Measurements from ENCODE around the gene PIH1D1. TPM values are rescaled to one million over a fixed set of nuclear protein-coding genes. Genes with fewer than 3 reads are reported as not detected.
"Not testable (repeated sequence)": the region's sequence is repeated elsewhere in the genome, so short reads cannot be mapped to it uniquely, and the experiment has no call there.

Gene PIH1D1
- total RNA-seq, 1 donor from 2014 or later, result 47.4 TPM

DNA sequence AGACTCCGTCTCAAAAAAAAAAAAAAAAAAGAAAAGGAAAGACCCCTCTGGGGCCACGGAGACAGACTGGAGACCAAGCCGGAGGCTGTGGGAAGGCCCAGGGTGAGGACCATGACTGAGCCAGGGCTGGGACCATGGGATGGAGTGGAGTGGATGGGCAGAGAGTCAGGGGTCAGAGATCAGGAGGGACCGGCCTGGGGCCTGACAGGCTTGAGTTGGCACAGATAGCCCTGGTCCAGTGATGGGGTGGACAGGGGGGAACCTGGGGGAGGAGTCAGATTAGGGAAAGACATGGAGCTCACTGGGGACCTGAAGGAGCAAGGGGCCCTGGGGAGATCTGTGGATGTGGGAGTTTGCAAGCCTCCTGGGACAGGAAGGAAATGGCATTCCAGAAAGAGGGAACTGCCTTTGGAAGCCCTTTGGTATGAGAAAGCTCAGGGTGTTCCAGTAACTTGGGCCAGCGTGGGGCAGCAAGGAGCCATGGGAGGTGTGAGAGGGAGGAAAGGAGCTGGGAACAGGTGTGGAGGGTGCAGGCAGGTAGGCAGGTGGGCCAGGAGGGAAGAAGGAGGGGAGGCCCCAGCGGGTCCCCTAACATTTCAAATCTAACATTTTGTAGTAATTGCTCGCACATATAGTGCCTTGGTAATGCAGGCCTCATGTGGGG is 29.5 kb upstream of the PIH1D1 start:
- no peak for DNase-seq (ENCODE audit: low spot score)

DNA sequence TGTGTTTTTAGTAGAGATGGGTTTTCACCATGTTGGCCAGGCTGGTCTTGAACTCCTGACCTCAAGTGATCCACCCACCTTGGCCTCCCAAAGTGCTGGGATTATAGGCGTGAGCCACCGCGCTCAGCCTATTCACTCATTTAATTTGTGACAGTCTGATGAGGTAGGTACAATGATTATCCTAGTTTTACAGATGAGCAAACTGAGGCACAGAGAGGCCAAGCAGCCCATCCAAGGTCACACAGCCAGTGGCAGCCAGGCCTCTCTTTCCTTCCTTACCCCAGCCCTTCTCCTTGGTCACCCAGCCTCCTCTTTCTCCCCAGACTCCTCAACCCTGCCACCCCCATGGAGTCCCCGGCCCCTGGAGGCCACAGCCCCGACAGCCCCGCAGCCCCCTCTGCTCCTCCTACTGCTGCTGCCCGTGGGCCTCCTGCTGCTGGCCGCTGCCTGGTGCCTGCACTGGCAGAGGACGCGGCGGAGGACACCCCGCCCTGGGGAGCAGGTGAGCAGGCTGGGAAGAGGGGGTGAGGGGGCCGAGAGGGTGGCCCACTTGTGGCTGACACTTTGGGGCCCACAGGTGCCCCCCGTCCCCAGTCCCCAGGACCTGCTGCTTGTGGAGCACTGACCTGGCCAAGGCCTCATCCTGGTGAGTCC is 28.5 kb upstream of the PIH1D1 start:
- DNase-seq (ENCODE audit: low spot score), result no peak

DNA sequence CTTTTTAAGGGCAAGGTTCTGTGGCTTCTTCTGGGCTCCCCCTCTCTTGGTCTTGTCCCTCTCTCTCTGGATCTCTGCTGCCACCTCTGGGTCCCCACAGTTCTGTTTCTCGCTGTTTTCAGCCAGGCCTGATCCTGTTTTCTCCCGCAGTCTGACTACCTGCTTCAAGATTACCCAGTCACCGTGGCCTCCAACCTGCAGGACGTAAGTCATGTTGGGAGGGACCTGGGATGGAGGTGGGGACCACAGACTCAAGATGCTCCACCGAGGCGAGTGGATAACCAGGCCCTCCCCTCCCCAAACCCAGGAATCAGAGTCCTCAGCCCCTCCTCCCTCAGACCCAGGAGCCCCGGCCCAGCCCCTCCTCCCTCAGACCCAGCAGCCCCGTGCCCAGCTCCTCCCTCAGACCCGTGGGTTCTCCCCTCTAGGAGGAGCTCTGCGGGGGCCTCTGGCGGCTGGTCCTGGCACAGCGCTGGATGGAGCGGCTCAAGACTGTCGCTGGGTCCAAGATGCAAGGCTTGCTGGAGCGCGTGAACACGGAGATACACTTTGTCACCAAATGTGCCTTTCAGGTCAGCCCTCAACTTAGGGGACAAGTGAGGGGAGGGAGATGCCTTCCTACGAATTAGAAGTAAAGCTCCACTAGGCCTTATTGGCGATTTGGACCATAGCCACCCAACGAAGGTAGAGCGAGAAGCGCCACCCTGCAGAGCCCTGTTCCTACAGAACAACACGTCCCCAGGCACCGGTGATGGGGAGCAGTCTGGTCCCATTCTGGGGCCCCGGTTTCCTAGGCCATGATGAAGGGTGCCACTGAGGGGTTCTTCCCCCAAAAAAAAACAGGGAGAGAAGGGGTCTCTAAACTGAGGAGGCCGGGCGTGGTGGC is 24.6 kb upstream of the PIH1D1 start:
- no peak for DNase-seq (ENCODE audit: low spot score)

DNA sequence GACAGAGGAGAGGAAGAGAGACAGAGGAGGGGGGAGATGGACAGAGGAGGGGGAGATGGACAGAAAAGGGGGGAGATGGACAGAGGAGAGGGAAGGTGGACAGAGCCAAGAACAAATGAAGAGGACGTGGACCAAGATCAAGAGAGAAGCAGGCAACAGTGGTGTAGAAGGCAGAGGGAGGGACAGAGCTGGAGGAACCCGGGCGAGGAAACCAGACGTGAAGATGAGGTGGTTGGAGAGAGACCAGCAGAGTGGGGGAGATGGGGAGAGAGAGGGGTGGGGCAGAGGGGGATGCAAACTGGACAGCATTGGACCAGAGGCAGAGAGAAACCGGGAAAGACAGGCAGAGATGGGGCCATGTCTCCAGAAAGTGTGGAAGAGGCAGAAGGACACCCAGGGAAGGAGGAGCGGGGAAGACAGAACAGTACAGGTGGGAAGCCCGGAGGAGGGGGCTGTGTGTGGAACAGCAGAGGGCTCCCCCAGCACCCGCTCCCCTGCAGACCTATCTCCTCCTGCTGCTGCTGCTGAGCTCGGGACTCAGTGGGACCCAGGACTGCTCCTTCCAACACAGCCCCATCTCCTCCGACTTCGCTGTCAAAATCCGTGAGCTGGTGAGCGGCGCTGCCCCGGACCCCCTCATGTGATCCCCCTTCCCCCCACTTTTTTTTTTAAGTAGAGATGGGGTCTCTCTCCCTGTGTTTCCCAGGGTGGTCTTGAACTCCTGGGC is 23.7 kb upstream of the PIH1D1 start:
- DNase-seq (ENCODE audit: low spot score), result no peak

DNA sequence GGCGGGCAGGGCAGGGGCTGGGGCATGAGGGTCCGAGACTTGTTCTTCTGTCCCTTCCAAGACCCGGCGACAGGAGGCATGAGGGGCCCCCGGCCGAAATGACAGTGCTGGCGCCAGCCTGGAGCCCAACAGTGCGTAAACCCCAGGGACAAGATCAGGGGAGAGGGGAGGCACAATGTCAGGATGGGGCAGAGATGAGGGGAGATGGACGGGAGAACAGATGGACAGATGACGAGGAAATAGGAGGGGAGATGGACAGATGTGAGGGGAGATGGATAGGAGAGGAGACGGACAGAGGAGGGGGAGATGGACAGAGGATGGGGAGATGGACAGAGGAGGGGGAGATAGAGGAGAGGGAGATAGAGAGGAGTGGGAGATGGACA is 22.9 kb upstream of the PIH1D1 start:
- DNase-seq (ENCODE audit: low spot score), result no peak

DNA sequence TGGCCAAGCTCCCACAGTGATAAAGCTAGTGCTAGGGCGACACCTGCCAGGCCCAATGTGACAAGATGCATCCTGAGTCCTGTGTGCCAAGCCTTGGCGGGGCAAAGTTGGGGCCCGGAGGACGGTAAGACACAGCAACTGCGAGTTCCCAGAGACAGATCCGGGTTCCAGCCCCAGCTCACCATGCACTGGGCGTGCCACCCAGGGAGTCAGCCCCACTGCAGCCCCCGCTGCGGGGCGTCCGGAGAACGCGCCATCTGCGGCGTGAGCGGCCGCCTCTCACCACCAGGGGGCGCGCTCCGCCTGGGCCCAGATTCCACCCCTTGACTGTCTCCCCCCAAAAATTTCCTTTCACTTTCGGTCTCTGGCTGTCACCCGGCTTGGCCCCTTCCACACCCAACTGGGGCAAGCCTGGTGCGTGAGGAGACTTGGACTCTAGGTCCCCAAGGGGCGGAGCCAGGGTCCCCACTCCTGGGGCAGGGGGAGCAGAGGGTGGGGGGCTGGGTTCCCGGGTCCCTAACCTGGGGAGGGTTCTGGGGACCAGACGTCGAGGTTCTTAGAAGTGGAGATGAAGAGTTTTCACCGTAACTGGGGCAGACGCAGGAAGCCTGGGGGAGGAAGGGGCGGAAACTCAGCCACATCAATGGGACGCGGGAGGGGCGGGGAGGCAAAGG is 22.4 kb upstream of the PIH1D1 start, which contains the start of gene FLT3LG:
TSS of gene FLT3LG (plus strand) at position 348 of the 674 bp plus-strand sequence. CDS start 425 bp downstream, outside the sequence.
- peak; percentile 82 for DNase-seq (ENCODE audit: low spot score)

DNA sequence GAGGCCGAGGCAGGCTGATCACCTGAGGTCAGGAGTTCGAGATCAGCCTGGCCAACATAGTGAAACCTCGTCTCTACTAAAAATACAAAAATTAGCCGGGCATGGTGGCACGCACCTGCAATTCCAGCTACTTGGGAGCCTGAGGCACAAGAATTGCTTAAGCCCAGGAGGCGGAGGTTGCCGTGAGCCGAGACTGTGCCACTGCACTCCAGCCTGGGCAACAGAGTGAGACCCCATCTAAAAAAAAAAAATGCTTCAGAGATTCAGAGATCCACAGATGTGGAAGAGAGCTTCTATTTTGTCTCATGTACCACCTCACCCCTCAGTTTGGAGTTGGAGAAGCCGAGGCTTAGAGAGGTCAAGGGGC is 21.9 kb upstream of the PIH1D1 start:
- DNase-seq (ENCODE audit: low spot score), result not testable (repeated sequence)

DNA sequence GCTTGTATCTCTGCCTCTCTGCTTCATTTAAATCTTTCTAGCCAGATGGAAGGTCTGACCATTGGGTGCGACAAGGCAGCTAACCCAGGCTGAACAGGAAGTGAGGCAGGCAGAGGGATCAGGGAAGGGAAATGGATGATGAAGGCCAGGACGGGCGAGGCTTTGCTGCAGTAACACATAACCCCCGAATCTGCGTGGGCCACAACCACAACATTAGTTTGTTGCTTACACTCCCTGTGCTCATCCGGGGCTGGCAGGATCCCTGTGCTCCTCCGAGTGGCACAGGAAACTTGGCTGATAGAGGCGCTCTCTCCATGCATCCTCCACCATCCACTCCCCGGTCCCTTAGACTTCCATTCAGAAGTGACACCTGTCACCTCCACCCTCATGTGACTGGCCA is 21.3 kb upstream of the PIH1D1 start:
- no peak for DNase-seq (ENCODE audit: low spot score)

DNA sequence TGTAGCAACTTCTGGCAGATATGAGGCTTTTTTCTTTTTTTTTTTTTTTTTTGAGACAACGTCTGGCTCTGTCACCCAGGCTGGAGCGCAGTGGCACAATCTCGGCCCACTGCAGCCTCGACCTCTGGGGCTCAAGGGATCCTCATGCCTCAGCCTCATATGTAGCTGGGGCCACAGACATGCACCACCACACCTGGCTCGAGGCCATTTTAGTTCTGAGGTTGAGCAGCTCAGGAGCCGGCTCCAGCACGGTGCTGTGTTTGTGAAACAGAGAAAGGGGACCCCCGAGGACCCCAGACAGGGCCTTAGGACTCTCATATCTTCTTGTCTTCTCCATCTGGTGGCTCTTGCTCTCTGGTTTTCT is 19.0 kb upstream of the PIH1D1 start:
- no peak for DNase-seq (ENCODE audit: low spot score)

DNA sequence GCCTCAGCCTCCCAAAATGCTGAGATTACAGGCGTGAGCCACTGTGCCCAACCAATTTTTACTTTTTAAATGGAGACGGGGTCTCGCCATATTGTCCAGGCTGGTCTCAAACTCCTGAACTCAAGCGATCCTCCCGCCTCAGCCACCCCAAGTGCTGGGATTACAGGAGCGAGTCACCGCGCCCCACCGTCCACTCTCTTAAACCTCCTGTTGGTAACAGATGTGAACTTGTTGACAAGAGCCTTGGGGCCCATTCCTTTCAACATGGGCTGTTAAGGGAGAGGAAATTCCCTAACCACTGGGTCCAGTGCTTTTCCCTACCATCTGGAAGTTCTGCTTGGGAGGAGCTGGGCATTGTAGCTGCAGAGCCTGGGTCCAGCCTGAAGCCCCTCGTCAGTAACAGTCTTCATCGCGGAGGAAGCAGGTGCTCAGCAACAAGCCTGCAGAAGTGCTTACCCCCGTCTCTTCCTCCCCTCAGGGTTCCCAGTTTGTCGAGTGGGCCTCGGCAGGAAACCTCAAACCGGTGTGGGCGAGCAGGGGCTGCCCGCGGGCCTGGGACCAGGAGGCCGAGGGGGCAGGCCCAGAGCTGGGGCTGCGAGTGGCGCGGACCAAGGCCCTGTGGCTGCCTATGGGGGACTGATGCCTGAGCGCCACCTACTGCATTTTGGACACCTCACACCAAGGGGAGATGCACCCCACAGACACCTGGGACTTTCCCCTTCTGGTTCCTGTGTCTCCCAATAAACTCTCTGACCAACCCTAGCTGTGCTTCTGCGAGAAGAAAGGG is 18.4 kb upstream of the PIH1D1 start:
- no peak for DNase-seq (ENCODE audit: low spot score)

DNA sequence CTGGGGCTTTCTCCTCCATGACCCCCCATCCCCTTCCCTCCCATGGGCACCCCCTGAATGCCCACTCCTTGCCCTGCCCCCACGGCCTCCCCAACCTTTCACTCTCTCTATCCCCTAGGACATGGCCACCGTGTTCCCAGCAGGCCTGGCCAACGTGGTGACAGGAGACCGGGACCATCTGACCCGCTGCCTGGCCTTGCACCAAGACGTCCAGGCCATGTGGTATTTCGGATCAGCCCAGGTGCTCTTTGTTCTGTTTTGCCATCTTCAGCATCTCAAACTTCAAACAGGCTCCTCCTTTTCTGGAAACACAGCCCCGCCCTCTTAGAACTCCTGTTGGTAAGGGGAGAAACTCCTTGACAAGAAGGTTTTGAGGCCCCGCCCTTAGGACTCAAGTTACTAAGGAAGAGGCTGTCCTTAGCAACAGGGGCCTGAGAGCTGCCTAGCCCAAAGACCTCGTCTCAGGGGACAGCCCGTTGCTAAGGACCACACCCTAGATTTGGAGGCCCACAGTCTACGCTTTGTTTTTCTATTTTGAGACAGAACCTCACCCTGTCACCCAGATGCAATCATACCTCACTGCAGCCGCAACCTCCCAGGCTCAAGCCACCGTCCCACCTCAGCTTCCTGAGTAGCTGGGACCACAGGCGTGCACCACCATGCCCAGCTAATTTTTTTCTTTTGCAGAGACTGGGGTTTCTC is 17.3 kb upstream of the PIH1D1 start:
- peak; percentile 83 for DNase-seq (ENCODE audit: low spot score)

DNA sequence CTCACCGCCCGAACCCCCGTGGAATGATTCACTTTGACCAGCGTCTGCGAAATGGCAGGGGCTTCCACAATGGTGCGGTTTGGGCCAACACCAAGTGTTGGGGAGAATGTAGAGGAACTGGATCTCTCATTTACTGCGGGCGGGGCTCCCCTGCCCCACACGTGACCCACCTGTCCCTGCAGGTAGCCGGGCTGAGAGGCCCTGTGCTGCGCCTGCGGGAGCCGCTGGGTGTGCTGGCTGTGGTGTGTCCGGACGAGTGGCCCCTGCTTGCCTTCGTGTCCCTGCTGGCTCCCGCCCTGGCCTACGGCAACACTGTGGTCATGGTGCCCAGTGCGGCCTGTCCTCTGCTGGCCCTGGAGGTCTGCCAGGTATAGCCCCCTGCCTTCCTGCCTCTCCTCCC is 16.6 kb upstream of the PIH1D1 start:
- no peak for DNase-seq (ENCODE audit: low spot score)

DNA sequence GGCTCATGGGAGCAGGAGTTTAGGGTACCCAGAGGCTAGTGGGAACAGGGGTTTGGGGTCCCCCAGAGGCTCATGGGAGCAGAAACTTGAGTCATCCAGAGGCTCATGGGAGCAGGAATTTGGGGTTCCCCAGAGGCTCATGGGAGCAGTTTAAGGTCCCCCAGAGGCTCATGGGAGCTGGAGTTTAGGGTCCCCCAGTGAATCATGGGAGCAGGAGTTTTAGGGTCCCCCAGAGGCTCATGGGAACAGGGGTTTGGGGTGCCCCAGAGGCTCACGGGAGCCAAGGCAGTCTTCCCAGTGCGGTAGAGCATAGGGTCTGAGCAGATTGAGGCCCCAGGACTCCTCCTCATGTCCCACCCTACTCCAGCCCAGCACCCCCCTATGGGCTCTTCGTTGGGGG is 13.8 kb upstream of the PIH1D1 start:
- DNase-seq (ENCODE audit: low spot score), result no peak

DNA sequence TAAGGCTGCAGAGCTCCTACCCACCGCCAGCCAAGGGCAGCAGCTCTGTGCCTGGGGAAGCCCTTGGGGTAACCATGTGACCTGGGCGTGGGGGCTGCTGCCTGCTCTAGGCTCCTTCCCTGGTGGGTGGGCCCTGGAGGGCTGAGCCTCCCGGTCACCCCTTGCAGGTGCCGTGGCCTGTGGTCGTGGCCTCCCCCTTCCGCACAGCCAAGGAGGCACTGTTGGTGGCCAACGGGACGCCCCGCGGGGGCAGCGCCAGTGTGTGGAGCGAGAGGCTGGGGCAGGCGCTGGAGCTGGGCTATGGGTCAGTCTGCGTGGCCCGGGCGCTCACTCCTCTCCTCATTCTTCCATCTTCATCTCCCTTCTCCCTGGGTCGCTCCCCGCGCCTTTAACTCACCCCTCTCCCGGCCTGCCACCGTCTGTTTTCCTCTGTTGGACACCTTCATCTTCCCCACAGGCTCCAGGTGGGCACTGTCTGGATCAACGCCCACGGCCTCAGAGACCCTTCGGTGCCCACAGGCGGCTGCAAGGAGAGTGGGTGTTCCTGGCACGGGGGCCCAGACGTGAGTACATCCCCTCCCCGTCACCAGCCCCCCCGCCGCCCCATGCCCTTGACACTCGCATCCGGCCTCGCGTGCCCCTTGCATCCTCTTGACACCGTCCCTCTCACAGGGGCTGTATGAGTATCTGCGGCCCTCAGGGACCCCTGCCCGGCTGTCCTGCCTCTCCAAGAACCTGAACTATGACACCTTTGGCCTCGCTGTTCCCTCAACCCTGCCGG is 12.5 kb upstream of the PIH1D1 start:
- DNase-seq (ENCODE audit: low spot score), result no peak

DNA sequence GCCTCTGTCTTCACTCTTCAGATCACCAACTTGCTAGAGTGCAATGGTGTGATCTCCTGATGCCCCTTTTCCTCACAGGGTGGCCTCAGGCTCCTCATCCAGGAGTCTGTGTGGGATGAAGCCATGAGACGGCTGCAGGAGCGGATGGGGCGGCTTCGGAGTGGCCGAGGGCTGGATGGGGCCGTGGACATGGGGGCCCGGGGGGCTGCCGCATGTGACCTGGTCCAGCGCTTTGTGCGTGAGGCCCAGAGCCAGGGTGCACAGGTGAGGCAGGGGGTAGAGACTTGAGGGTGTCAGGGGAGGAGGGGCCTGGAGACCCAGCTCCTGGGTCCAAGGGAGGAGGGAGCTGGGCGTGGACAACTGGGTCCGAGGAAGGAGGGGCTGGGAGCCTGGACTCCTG is 10.9 kb upstream of the PIH1D1 start:
- DNase-seq (ENCODE audit: low spot score), result no peak

DNA sequence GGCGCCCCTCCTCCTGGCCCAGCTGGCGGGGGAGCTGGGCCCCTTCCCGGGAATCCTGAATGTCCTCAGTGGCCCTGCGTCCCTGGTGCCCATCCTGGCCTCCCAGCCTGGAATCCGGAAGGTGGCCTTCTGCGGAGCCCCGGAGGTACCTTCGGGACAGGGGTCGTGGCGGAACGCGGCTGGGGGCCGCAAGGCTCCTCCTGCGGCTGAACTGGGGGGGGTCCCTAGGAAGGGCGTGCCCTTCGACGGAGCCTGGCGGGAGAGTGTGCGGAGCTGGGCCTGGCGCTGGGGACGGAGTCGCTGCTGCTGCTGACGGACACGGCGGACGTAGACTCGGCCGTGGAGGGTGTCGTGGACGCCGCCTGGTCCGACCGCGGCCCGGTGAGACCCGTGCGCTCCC is 10.0 kb upstream of the PIH1D1 start:
- DNase-seq (ENCODE audit: low spot score), result no peak

DNA sequence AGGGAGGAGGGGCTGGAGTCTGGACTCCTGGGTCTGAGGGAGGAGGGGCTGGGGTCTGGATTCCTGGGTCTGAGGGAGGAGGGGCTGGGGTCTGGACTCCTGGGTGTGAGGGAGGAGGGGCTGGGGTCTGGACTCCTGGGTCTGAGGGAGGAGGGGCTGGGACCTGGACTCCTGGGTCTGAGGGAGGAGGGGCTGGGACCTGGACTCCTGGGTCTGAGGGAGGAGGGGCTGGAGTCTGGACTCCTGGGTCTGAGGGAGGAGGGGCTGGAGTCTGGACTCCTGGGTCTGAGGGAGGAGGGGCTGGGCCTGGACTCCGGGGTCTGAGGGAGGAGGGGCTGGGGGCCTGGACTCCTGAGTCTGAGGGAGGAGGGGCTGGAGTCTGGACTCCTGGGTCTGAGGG is 9.5 kb upstream of the PIH1D1 start:
- DNase-seq (ENCODE audit: low spot score), result not testable (repeated sequence)

DNA sequence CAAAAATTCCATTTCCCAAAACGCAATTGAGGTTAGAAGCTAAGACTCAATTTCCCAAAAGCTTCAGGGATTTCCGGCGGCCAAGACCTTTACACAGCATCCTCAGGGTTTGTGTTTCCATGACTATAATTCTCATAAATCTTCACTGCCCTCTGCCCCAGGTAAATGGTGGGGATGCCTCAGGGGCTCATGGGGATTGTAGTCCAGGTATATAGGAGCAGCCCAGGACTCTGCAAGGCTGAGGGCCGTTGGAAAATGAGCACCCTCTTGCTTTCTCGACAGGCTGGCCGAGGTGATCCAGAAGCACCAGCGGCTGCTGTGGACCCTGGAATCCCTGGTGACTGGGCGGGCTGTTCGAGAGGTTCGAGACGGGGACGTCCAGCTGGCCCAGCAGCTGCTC is 7.8 kb upstream of the PIH1D1 start:
- DNase-seq (ENCODE audit: low spot score), result no peak

DNA sequence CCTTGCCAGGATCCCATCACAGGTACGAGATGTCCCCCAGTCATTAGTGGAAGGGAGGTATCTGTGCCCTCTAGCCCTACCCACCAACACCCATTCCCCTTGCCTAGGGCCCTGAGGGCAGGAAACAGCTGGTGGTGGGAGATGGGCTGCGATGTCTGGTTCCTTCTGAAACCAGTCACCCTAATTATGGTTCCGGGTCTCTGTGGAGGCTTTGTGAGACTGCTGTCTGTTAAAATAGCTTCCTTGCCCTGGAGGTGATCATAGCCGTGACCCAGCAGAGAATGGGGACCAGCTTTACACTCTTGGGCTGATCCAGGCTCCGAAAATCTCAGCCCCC is 6.9 kb upstream of the PIH1D1 start:
- DNase-seq (ENCODE audit: low spot score), result no peak

DNA sequence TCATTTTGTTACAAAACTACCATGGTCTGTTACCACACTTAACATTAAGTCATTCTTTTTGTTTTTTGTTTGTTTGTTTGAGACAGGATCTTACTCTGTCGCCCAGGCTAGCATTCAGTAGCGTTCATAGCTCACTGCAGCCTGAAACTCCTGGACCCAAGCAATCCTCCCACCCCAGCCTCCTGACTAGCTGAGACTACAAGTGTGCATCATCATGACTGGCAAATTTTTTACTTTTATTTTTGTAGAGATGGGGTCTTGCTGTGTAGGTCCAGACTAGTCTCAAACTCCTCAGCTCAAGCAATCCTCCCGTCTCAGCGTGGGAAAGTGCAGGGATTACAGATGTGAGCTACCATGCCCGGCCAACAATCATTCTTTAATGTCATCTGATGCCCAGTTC is 4.7 kb upstream of the PIH1D1 start:
- DNase-seq (ENCODE audit: low spot score), result no peak
